GM18505 (cell line): ENCODE measurements around the gene FKBP5.
A peak's percentile ranks its signal among the peaks of the same experiment; 100 is the strongest.

Experiments
- ATAC-seq: cut with Tn5 transposase; IDR thresholded peaks from one replicate; pipeline ENCODE4 v1.9.1; 2021; ENCODE audit not compliant: unreplicated experiment
- POLR2A ChIP-seq: IDR thresholded peaks from 4 replicates; pipeline ENCODE4 v1.6.1; 2011; ENCODE audit warnings: borderline replicate concordance; ENCODE audit not compliant: insufficient read depth, insufficient read length; ENCODE audit errors: extremely low read depth

Gene FKBP5

DNA sequence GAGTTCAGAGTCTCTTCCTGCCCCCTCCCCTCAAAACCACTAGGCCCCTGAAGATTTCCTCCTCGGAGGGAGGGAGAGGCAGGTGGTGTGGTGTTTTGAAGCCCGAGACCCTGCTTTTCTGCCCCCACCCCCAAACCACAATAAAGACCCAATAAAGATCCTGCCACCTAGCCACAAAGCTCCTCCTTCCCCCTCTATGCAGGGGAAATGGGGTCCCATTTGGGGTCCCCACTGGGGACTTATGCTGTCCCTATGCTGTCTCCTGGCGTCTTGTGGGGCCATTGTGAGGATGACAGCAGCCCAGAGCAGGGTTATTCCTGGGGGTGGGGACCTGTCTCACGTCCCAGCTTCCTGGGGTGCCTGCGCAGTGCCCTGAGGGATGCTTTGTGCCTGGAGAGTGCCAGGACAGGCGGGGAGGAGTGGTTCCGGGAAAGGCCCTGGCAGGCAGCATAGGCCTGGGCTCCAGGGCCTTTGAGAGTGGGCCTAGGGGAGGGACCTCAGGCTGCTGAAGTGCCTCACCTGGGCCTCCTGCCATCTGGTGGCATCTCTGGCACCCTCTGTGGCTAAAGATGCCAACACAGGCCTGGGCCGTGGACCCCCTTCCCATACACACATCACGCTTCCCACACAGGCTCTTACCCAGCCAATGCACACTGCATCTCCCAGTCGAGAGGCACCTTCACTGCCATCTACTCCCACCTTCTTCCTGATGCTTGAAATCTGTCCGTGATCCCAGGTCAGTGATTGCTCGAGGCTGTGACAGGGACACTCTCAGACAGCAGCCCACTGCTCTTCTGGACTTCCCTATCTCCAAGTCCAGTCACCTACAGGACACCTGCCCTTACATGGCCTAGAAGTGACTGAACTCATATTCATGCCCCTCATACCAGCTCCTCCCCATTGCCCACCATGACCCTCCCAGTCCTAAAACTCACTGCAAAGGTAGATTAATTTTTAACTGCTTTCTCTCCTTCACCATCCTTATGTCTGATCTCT lies 40.3 kb upstream of the FKBP5 start:
- TF ChIP-seq POLR2A = no peak
- no peak for ATAC-seq

DNA sequence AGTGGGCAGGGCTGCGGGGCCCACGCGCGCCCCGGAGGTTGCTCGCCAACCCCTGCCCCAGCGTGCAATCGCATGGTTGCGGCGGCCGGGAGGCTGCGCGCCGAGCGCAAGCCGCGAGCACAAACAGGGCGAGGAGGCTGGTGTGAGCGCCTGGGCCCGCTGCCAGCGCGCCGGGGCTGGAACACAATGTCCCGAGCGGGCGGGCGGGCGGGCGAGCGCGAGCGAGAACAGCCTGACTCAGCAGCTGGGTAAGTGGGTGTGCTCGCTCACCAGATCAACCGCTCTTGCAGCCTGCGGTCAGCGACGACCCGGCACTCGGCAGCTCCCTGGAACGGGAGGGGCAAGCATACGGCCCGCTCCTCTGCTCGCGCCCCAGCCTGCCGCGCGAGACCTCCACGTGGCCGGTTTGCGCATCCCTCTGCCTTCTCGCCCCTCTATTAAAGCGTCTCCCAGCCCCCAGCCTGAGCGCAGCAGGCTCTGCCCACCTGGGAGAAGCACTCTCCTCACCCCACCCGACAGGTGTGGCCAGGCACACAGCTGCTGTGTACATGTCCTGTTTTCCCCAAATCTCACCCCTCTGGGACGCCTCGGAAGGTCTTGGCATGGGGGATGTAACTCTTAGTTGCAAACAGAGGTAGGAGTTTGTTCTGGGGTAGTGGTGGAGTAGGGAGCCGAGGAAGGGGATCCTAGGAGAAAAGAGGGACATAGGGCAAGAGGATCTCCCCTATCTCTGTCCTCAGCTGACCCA lies 39.4 kb upstream of the FKBP5 start:
- peak; percentile 45 for ATAC-seq
- TF ChIP-seq POLR2A = no peak

- ATAC-seq = peak; percentile 6
- no peak for TF ChIP-seq POLR2A
Observed at GRCh38 chr6:35727231-35727934, 38.7 kb upstream of the FKBP5 start.

DNA sequence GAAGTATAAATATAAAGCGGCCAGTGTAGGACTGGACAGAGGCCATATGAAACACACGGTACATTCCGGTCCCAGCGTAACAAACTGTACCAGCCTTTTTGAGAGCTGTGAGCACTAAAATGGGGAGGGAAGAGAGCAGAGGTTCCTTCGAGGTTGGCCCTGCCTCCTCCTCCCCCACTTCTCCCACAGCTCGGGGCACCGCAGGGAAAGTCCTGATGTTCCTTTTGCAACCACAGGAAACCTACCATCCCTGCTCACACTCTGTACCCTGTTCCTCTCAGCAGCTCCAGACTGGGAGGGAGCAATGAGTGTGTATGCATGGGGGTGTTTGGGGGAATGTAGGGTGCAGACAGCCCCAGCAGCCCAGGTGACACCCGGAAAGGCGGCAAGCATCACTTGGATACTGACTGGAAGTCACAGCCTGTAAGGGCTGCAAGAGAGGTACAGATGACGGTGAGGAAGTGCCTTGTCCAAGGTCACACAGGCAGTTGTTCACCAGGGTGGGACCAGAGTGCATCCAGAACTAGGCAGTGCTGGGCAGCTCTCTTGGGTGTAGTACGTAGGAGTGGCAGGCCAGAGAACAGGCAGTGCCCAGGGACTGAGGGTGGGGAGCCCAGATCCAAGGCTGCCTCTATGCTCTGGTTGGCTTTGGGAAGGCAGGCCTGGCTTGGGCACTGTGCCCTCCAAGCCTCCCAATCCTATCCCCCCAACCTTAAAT lies 37.2 kb upstream of the FKBP5 start:
- ATAC-seq = no peak
- TF ChIP-seq POLR2A = no peak

GRCh38 chr6:35725081-35725708 lies 36.5 kb upstream of the FKBP5 start:
- TF ChIP-seq POLR2A = no peak
- no peak for ATAC-seq

- no peak for ATAC-seq
- TF ChIP-seq POLR2A = no peak
Observed at GRCh38 chr6:35724471-35724870, 35.8 kb upstream of the FKBP5 start.

GRCh38 chr6:35724059-35724458 lies 35.3 kb upstream of the FKBP5 start:
- ATAC-seq = no peak
- no peak for TF ChIP-seq POLR2A

GRCh38 chr6:35723587-35723986 lies 34.9 kb upstream of the FKBP5 start:
- TF ChIP-seq POLR2A = no peak
- ATAC-seq = no peak

- no peak for ATAC-seq
- TF ChIP-seq POLR2A = no peak
Observed at GRCh38 chr6:35722121-35722761, 33.5 kb upstream of the FKBP5 start.

GRCh38 chr6:35719830-35720733 lies 31.4 kb upstream of the FKBP5 start:
- peak; percentile 58 for ATAC-seq

GRCh38 chr6:35719404-35719829 lies 30.7 kb upstream of the FKBP5 start:
- no peak for TF ChIP-seq POLR2A
- no peak for ATAC-seq

More at GRCh38 chr6:35719830-35720733, 31.4 kb upstream of the FKBP5 start:
- no peak for TF ChIP-seq POLR2A

GRCh38 chr6:35718911-35719381 lies 30.2 kb upstream of the FKBP5 start:
- TF ChIP-seq POLR2A = no peak
- ATAC-seq = no peak
